ENCODE results near the gene E2F8. TPM values are rescaled to one million over a fixed set of nuclear protein-coding genes. Genes with fewer than 3 reads are reported as not detected.
"Not testable (repeated sequence)": the region's sequence is repeated elsewhere in the genome, so short reads cannot be mapped to it uniquely, and the experiment has no call there.

The E2F8 gene
- 10 to 100 TPM; 29.9 to 73.4 (median 47.4) TPM for polyA plus RNA-seq (ENCODE audit: insufficient read depth in 1 of 5, insufficient read length in 5 of 5, low replicate concordance in 1 of 5)
- long read RNA-seq, donor 1, partial matches to known transcripts = 11 of 19 reads
- long read RNA-seq, donor 1, other reads (novel, unspliced or antisense) = 0 of 19 reads
- long read RNA-seq, donor 2, partial matches to known transcripts = 0 of 3 reads
- long read RNA-seq, donor 2, other reads (novel, unspliced or antisense) = 0 of 3 reads
- long read RNA-seq, donor 3, partial matches to known transcripts = 0 of 4 reads
- long read RNA-seq, donor 3, other reads (novel, unspliced or antisense) = 0 of 4 reads
- long read RNA-seq, donor 4, partial matches to known transcripts = 12 of 15 reads
- long read RNA-seq, donor 4, other reads (novel, unspliced or antisense) = 0 of 15 reads
- long read RNA-seq, donor 5, partial matches to known transcripts = 0 of 2 reads
- long read RNA-seq, donor 5, other reads (novel, unspliced or antisense) = 0 of 2 reads
- long read RNA-seq, donor 6, partial matches to known transcripts = 5 of 7 reads
- long read RNA-seq, donor 6, other reads (novel, unspliced or antisense) = 0 of 7 reads
- long read RNA-seq, donor 7, partial matches to known transcripts = 0 of 3 reads
- long read RNA-seq, donor 7, other reads (novel, unspliced or antisense) = 0 of 3 reads
- long read RNA-seq, donor 8, partial matches to known transcripts = 0 of 1 reads
- long read RNA-seq, donor 8, other reads (novel, unspliced or antisense) = 0 of 1 reads

GRCh38 chr11:19240420-19241259, at the start of gene E2F8:
E2F8 (minus strand) TSS chr11:19240945; CDS start chr11:19240121, 824 bp downstream.
- peak; percentile 94 to 95 for DNase-seq

GRCh38 chr11:19290356-19290755, 49.6 kb upstream of the E2F8 start:
- DNase-seq = no peak

GRCh38 chr11:19288256-19288655, 47.5 kb upstream of the E2F8 start:
- DNase-seq = no peak

DNA sequence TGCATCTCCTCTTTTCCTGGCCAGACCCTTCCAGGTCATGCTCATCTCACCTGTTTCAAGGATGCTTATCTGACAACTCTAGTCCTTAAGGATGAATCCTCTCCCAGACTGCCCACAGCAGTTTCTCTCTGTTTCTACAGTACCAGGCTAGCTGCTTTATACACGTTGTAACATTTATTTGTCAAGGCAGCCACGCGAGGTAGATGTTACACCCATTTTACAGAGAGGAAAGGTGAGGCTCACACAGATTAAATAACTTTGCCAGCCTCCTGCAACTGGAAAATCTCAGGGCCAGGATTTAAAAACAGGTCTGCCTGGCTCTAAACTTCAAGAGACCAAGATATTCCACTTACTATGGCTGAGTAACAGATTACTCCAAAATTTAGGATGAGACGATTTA, 45.7 kb upstream of the E2F8 start:
- no peak for DNase-seq

DNA sequence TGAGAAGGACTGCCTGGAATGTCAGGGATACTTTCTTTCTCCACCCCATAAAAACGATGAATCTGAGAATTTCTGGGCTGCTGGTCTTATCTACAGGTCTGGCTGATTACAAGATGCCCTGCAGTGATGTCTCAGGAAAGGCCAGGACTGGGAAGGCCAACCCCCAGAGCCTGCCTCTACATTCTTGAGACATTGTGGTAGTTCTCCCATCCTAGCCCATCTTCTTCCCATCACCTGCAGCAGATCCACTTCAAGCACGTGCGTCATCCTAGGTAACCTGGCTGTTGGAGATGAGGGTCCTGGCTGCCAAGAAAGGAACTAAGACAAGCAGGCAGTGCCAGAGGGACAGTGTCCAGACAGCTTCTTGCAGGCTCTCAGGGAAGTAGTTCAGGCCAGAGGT, 44.1 kb upstream of the E2F8 start:
- no peak for DNase-seq

DNA sequence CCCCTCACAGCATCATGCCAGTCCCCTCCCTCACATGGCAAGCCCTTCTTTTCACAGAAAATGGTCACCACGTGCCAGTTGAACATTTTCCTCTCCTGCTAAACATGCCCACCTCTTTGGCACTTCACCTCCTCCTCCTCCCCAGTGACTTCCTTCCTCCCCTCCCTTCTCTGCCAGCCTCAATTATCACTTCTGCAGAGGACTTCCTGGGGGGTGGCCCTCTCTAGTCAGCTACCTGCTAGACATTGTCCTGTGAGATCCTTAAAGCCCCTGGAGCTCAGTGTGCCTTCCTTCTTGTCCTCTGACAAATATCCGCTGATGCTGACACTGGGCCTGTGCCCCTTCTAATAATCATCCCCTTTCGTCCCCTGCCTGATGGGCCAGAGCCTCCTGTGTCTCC, 43.2 kb upstream of the E2F8 start:
- no peak for DNase-seq

GRCh38 chr11:19281555-19281954, 40.8 kb upstream of the E2F8 start:
- DNase-seq = no peak

- peak; percentile 9 to 11 for DNase-seq
Measured at GRCh38 chr11:19281041-19281440, 40.3 kb upstream of the E2F8 start.

- DNase-seq = no peak
Measured at GRCh38 chr11:19279451-19279850, 38.7 kb upstream of the E2F8 start.

- no peak for DNase-seq
Measured at GRCh38 chr11:19276859-19277808, 36.4 kb upstream of the E2F8 start.

GRCh38 chr11:19275496-19275895, 34.8 kb upstream of the E2F8 start:
- no peak for DNase-seq

GRCh38 chr11:19273219-19273618, 32.5 kb upstream of the E2F8 start:
- DNase-seq = not testable (repeated sequence)

- DNase-seq = no peak
Measured at GRCh38 chr11:19268909-19269308, 28.2 kb upstream of the E2F8 start.

- DNase-seq = no peak
Measured at GRCh38 chr11:19267567-19267966, 26.8 kb upstream of the E2F8 start.

GRCh38 chr11:19263333-19263732, 22.6 kb upstream of the E2F8 start:
- DNase-seq = no peak

DNA sequence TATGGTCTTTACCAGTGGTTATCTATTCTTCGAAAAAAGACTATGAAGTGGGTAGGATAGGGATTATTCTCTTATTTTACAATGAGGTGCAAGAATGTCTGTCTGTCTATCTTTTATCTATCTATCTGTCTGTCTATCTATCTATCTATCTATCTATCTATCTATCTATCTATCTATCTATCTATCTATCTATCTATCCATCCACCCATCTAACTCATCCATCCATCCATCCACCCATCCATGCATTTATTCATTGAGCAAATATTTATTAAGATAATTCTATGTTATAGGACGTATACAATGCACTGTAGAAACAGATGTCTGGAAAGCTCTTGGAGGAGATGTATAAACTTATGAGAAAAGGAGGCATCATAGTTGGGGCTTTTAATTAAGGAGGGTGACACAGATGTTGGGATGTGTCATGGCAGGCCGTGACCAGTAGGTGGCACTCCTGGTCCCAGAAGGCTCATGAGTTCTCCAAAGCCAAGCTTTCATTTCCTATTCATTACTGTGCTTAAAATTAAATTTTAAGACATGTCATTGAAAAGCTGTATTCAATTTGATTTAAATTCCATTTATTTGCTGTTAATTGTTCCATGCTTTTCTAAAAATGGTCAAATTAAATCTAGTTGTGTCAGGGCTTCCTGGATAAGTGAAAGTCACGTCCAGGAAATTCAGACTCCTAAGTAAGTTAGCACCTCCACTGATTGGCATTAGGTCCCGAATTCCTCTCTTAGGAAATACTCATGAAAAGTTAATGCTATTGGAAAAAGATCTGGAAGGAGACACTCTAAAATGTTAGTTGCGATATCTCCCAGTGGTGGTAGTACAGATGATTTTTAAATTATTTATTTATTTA, 19.0 kb upstream of the E2F8 start:
- DNase-seq = peak; percentile 29 to 36

GRCh38 chr11:19258641-19259230, 18.0 kb upstream of the E2F8 start:
- no peak for DNase-seq

GRCh38 chr11:19254441-19254840, 13.7 kb upstream of the E2F8 start:
- DNase-seq = not testable (repeated sequence)

DNA sequence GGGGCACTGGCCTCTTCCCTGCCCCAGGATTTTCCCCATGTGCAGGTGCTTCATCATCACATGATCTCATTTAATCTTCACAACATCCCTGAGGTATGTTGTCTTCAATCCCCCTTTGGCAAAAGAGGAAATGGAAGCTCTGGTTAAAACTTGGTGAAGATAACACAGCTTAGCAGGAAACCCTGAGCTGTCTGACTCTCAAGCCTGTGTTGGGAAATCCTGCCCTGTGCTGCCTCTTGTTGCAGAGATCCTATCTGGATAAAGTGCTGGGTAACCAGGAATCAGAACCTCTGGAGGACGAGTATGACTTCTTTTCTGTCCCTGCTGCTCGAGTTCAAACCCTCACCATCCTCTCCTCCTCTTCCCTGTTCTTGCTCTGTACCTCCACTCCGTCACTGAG, 13.1 kb upstream of the E2F8 start:
- DNase-seq = no peak

Data from right lung (tissue), 10 donors.